Measurements from ENCODE around the gene TUBB6.

- TF ChIP-seq ZFP36 (IDR thresholded peaks at IDR 0.05; ENCODE audit: borderline replicate concordance, low read depth, low read length, partially characterized antibody), result no peak
- no peak for TF ChIP-seq ZNF274 (CRISPR knock-in tag; IDR thresholded peaks at IDR 0.05)
- TF ChIP-seq TAF1 (CRISPR knock-in tag; IDR thresholded peaks at IDR 0.05), result no peak
- TF ChIP-seq CBX1 (IDR thresholded peaks at IDR 0.05; ENCODE audit: low read depth), result no peak
- TF ChIP-seq, protein P1, sequence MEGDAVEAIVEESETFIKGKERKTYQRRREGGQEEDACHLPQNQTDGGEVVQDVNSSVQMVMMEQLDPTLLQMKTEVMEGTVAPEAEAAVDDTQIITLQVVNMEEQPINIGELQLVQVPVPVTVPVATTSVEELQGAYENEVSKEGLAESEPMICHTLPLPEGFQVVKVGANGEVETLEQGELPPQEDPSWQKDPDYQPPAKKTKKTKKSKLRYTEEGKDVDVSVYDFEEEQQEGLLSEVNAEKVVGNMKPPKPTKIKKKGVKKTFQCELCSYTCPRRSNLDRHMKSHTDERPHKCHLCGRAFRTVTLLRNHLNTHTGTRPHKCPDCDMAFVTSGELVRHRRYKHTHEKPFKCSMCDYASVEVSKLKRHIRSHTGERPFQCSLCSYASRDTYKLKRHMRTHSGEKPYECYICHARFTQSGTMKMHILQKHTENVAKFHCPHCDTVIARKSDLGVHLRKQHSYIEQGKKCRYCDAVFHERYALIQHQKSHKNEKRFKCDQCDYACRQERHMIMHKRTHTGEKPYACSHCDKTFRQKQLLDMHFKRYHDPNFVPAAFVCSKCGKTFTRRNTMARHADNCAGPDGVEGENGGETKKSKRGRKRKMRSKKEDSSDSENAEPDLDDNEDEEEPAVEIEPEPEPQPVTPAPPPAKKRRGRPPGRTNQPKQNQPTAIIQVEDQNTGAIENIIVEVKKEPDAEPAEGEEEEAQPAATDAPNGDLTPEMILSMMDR (CRISPR knock-in tag; IDR thresholded peaks at IDR 0.05), result no peak
- no peak for TF ChIP-seq PRDM10 (CRISPR knock-in tag; IDR thresholded peaks at IDR 0.05; ENCODE audit: low read depth)
- no peak for TF ChIP-seq ZNF556 (CRISPR knock-in tag; IDR thresholded peaks at IDR 0.05; ENCODE audit: borderline replicate concordance)
- TF ChIP-seq MXD3 (CRISPR knock-in tag; IDR thresholded peaks at IDR 0.05), result no peak
- TF ChIP-seq MAZ (IDR thresholded peaks at IDR 0.05; ENCODE audit: borderline replicate concordance, low read depth, low read length), result no peak
- no peak for TF ChIP-seq MAZ (CRISPR knock-in tag; IDR thresholded peaks at IDR 0.05; ENCODE audit: low read depth)
Observed at GRCh38 chr18:12336171-12336613, 28.2 kb downstream of the TUBB6 start.

Measured in HepG2 (cell line).